WTC11 (cell line): ENCODE measurements around the gene ATP9A. TPM values are rescaled to one million over a fixed set of nuclear protein-coding genes. Genes with fewer than 3 reads are reported as not detected.

ENCODE experiments used
- ATAC-seq: fragments of 200-7000 bp; cut with Tn5 transposase; 2 replicates; pipeline ENCODE4 v1.10.0; 2021; ENCODE audit warnings: mild to moderate bottlenecking, moderate library complexity
- CTCF ChIA-PET: fragments of 300-600 bp; sonication (Branson Sonifier 250); formaldehyde crosslinking; loops from one replicate; lab custom pipeline; 2021; ENCODE audit warnings: antibody characterized with exemption; lab: Charles Lee
- POLR2A ChIA-PET: fragments of 350-600 bp; sonication (Branson Sonifier 250); formaldehyde crosslinking; loops from one replicate; lab custom pipeline; 2021; ENCODE audit warnings: antibody characterized with exemption; lab: Charles Lee
- DNase-seq: peaks from one replicate; pipeline ENCODE4 v3.0.0; 2021; ENCODE audit warnings: low spot score
- H3K27ac Mint-ChIP-seq: 2 replicates; pipeline ENCODE4 v1.8.0; 2021; ENCODE audit warnings: mixed read lengths
- H3K27me3 Mint-ChIP-seq: 2 replicates; pipeline ENCODE4 v1.8.0; 2021; ENCODE audit warnings: low read depth, mild to moderate bottlenecking, moderate library complexity, mixed read lengths
- H3K36me3 Mint-ChIP-seq: 2 replicates; pipeline ENCODE4 v1.8.0; 2021; ENCODE audit warnings: mixed read lengths
- H3K4me1 Mint-ChIP-seq: 2 replicates; pipeline ENCODE4 v1.8.0; 2022; ENCODE audit warnings: mixed read lengths
- H3K4me3 Mint-ChIP-seq: 2 replicates; pipeline ENCODE4 v1.8.0; 2021; ENCODE audit warnings: mild to moderate bottlenecking, moderate library complexity, mixed read lengths
- H3K9me3 Mint-ChIP-seq: 2 replicates; pipeline ENCODE4 v1.8.0; 2021; ENCODE audit warnings: mixed read lengths
- ARID4B ChIP-seq: sonication (generic); formaldehyde crosslinking; IDR thresholded peaks from 2 replicates; pipeline ENCODE4 v1.8.0; 2023; ENCODE audit warnings: missing genetic modification reagents, mild to moderate bottlenecking, borderline replicate concordance
- CDX4 ChIP-seq: fragments of 250-450 bp; sonication (Bioruptor Pico); IDR thresholded peaks from 2 replicates; pipeline ENCODE4 v1.9.0; 2021; ENCODE audit warnings: moderate library complexity, mild to moderate bottlenecking, inconsistent platforms, borderline replicate concordance
- CREB1 ChIP-seq: sonication (generic); formaldehyde crosslinking; IDR thresholded peaks from 2 replicates; pipeline ENCODE4 v1.8.0; 2023; ENCODE audit warnings: mild to moderate bottlenecking, missing genetic modification reagents
- CREM ChIP-seq: sonication (generic); formaldehyde crosslinking; IDR thresholded peaks from 2 replicates; pipeline ENCODE4 v1.8.1; 2022; ENCODE audit warnings: mild to moderate bottlenecking, missing genetic modification reagents, moderate library complexity
- ESRRA ChIP-seq: sonication (generic); formaldehyde crosslinking; IDR thresholded peaks from 2 replicates; pipeline ENCODE4 v1.8.1; 2022; ENCODE audit warnings: mild to moderate bottlenecking, missing genetic modification reagents, borderline replicate concordance
- HMGXB4 ChIP-seq: sonication (generic); formaldehyde crosslinking; IDR thresholded peaks from 2 replicates; pipeline ENCODE4 v1.8.1; 2023; ENCODE audit warnings: mild to moderate bottlenecking, moderate library complexity, missing genetic modification reagents
- IRF1 ChIP-seq: sonication (generic); formaldehyde crosslinking; IDR thresholded peaks from 2 replicates; pipeline ENCODE4 v1.8.0; 2023; ENCODE audit warnings: missing genetic modification reagents
- IRF2 ChIP-seq: sonication (generic); formaldehyde crosslinking; IDR thresholded peaks from 2 replicates; pipeline ENCODE4 v1.8.0; 2022; ENCODE audit warnings: low read depth, missing genetic modification reagents, borderline replicate concordance
- KAT7 ChIP-seq: sonication (generic); formaldehyde crosslinking; IDR thresholded peaks from 2 replicates; pipeline ENCODE4 v1.8.1; 2023; ENCODE audit warnings: missing genetic modification reagents, mild to moderate bottlenecking, borderline replicate concordance
- OVOL2 ChIP-seq: fragments of 250-450 bp; sonication (Bioruptor Pico); IDR thresholded peaks from 2 replicates; pipeline ENCODE4 v1.9.0; 2021; ENCODE audit warnings: mild to moderate bottlenecking, borderline replicate concordance
- PRDM15 ChIP-seq: sonication (generic); formaldehyde crosslinking; IDR thresholded peaks from 2 replicates; pipeline ENCODE4 v1.8.0; 2022; ENCODE audit warnings: missing genetic modification reagents
- SOX15 ChIP-seq: fragments of 250-450 bp; sonication (Bioruptor Pico); IDR thresholded peaks from 2 replicates; pipeline ENCODE4 v1.9.0; 2021; ENCODE audit warnings: mild to moderate bottlenecking
- TCF7 ChIP-seq: sonication (generic); formaldehyde crosslinking; IDR thresholded peaks from 2 replicates; pipeline ENCODE4 v1.8.0; 2022; ENCODE audit warnings: mild to moderate bottlenecking, low read depth, missing genetic modification reagents, moderate library complexity
- TEAD4 ChIP-seq: sonication (generic); formaldehyde crosslinking; IDR thresholded peaks from 2 replicates; pipeline ENCODE4 v1.8.0; 2022; ENCODE audit warnings: mild to moderate bottlenecking, missing genetic modification reagents
- ZBTB43 ChIP-seq: sonication (generic); formaldehyde crosslinking; IDR thresholded peaks from 2 replicates; pipeline ENCODE4 v1.8.1; 2023; ENCODE audit warnings: mild to moderate bottlenecking, missing genetic modification reagents
- ZNF138 ChIP-seq: sonication (generic); formaldehyde crosslinking; conservative IDR thresholded peaks from 2 replicates; pipeline ENCODE4 v1.8.1; 2022; ENCODE audit warnings: mild to moderate bottlenecking, moderate library complexity, missing genetic modification reagents
- ZNF219 ChIP-seq: sonication (generic); formaldehyde crosslinking; IDR thresholded peaks from 2 replicates; pipeline ENCODE4 v1.8.0; 2023; ENCODE audit warnings: missing genetic modification reagents, mild to moderate bottlenecking, borderline replicate concordance
- ZNF232 ChIP-seq: sonication (generic); formaldehyde crosslinking; IDR thresholded peaks from 2 replicates; pipeline ENCODE4 v1.8.0; 2022; ENCODE audit warnings: mild to moderate bottlenecking, missing genetic modification reagents
- ZSCAN18 ChIP-seq: fragments of 250-450 bp; sonication (Bioruptor Pico); IDR thresholded peaks from 2 replicates; pipeline ENCODE4 v2.1.2; 2022; ENCODE audit warnings: mild to moderate bottlenecking, moderate library complexity
- total RNA-seq: library from RNA; stranded (reverse); gene quantifications from 3 replicates; pipeline ENCODE4 v1.2.3, GENCODE V29; 2021

Gene ATP9A
- total RNA-seq, 1 experiment from 2014 or later: 5.0 TPM

GRCh38 chr20:51815383-51816076 lies 47.3 kb upstream of the ATP9A start:
- no peaks in the 10 kb centered on the region for H3K36me3 Mint-ChIP-seq
- H3K27ac Mint-ChIP-seq: 0 out of 2 replicates have a peak overlapping the region, but pooled peaks have one; percentile 20
- DNase-seq (no peak), ATAC-seq (no peak)
- H3K9me3 Mint-ChIP-seq: no peaks in the 10 kb centered on the region
- no peak overlapping the region for H3K4me3 Mint-ChIP-seq
- peaks cover 24% of the 10 kb centered on the region for H3K4me1 Mint-ChIP-seq
- TF ChIP-seq ESRRA (no peak), ZNF138 (CRISPR knock-in tag) (no peak), IRF1 (no peak), TCF7 (CRISPR knock-in tag) (no peak), ZNF232 (CRISPR knock-in tag) (no peak), TEAD4 (no peak), HMGXB4 (CRISPR knock-in tag) (no peak), OVOL2 (no peak), CREM (CRISPR knock-in tag) (no peak), PRDM15 (CRISPR knock-in tag) (no peak), CREB1 (CRISPR knock-in tag) (no peak), ZNF219 (CRISPR knock-in tag) (no peak), IRF2 (no peak), ZBTB43 (CRISPR knock-in tag) (no peak), CDX4 (CRISPR knock-in tag) (no peak), ARID4B (CRISPR knock-in tag) (no peak), KAT7 (CRISPR knock-in tag) (no peak), ZSCAN18 (CRISPR knock-in tag) (no peak), SOX15 (CRISPR knock-in tag) (no peak)
- no peaks in the 10 kb centered on the region; the same call in none of the 2 replicates for H3K27me3 Mint-ChIP-seq
- CTCF ChIA-PET: no interaction called here
- POLR2A ChIA-PET: no interaction called here
